Fibroblast of skin of back (primary cell): ENCODE results near the gene RAB6C.
"Not testable (repeated sequence)": the region's sequence is repeated elsewhere in the genome, so short reads cannot be mapped to it uniquely, and the experiment has no call there.

Source experiments
- DNase-seq: peaks from one replicate; pipeline ENCODE4 v3.0.0-alpha.2; 2013

RAB6C gene

DNA sequence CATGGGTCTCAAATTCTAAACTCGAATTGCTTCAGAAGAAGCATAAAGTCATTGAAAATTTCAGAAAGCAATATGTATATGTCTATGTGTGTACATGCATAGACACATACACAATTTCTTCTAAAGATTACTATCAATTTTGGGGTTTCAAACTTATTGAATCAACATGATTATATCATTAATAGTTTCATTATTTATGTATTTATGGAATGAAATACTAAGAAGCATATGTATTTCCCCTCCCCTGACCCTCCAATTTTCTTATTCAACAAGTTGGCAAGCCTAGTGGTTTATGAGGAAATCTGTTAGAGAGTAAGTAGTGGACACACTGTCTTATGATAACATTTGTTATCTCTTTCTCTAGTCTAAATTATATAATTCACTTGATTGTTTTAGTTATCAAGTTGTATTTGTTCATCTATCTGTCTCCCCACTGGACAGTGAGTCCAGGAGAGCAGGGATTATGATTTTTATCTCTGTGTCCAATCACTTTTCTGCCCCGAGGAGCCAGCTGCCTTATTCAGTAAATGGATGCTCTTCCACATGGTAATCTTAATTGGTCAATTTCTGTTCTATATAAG, 17.3 kb downstream of the RAB6C start:
- DNase-seq = not testable (repeated sequence)

DNA sequence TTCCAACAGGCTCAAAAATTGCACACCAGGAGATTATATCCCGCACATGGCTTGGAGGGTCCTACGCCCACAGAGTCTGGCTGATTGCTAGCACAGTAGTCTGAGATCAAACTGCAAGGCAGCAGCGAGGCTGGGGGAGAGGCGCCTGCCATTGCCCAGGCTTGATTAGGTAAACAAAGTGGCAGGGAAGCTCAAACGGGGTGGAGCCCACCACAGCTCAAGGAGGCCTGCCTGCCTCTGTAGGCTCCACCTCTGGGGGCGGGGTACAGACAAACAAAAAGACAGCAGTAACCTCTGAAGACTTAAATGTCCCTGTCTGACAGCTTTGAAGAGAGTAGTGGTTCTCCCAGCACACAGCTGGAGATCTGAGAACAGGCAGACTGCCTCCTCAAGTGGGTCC, 19.3 kb downstream of the RAB6C start:
- not testable (repeated sequence) for DNase-seq

DNA sequence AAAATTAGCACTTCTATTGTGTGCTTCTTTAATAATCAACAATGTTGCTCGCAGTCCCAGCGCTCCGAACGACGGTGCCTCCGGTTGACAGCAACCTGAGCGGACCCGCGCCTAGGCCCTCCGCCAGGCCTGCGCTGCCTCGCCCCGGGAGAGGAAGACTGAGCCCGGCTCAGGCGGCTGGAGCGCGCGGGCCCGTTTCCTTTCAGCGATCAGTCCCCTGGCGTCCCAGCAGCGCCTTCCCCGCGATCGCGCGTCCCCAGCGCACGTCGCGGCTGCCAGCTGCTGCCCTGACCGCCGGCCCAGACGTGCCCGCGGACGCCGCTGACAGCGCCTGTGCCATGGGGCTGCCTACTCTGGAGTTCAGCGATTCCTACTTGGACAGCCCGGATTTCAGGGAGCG, 26.4 kb downstream of the RAB6C start:
- DNase-seq = not testable (repeated sequence)

DNA sequence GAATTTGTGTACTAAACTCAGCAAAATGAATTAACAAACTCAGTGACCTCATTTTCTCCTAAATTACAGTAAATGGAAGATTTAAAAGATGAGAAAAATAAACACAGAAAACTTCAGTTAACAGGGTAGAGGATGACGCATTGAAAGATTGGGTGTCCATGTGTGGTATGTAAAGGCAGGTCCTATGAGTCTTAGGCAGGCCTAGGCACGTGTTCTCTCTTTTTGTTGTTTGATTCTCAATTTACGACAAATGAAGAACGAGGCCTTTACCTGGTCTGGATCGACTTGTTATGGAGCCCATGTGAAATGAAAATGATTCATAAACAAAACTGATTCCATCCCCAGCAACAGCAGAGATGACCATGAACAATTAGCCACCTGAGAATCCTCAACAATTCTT, 37.2 kb downstream of the RAB6C start:
- DNase-seq = not testable (repeated sequence)

DNA sequence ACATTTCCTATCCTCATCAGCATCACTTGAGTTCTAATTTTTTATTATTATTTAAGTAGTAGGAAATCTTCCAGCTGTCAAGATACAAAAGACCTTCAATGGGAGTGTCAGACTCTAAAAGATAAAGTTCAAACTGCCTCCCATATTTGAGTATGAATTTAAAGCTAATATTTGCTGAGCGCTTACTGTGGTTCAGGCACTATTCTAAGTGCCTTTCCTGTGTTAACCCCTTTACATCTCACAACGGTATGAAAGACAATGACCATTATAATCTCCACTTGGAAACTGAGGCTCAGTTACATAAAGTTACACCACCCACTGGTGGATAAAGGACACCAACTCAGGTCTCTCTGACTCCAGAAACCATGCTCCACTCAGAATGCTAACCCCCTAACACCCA, 39.9 kb downstream of the RAB6C start:
- no peak for DNase-seq

DNA sequence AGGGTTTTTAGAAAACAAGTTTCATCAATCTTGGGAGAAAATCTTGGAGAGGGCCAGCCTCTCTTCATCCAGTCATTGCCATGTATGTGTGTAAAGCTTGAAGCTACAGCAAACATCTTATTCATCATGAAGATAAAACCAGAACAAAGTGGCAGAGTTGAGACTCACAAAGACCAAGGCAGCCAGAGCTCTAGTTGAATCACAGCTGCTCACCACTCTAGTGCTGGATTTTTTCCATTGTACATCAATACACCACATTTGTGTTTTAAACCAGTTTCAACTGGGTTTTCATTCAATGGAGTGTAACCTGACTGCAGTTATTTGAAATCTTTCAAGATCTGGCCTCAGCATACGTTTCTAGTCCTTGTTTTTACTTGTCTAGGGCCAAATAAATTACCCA, 40.6 kb downstream of the RAB6C start:
- DNase-seq = not testable (repeated sequence)

DNA sequence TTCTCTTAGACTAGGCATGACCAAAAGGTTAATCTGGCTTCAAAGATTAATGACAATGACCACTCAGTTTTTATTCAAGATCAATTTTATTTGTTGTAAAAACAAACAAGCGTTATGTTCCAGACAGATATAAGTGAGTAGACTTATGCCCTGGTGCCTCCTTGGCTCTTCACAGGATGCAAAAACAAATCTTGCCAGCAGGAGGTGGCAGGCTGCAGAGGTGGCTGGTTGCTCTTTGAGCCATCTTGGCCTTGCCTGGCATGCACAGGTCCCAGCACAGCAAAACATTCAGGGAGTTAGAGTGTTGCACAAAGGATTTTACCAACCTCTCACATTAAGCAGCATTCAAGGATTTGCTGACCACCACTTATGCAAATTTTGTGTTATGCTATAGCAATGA, 46.5 kb downstream of the RAB6C start:
- DNase-seq = not testable (repeated sequence)
